NCI-H2196 treated with DMSO at 0.1 percent for 48 hours (cell line): ENCODE results near the gene STIP1.

Experiments
- DNase-seq: peaks from one replicate; lab custom pipeline; 2025; ENCODE audit not compliant: unreplicated experiment; lab: John Stamatoyannopoulos, UW

The STIP1 gene

DNA sequence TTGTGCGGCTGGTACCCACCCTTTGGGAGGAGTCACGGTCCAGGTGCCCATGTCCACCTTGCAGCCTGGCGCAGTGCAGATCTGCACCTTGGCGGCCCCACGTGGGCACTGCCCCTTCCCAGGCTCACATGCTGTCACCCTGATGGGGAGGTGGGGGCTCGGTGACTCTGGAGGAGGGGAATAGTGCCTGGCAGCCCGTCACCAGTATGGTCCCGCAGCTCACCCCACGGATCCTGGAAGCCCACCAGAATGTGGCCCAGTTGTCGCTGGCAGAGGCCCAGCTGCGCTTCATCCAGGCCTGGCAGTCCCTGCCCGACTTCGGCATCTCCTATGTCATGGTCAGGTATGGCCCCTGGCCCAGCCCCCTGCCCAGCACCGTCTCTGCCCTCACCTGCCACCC is 34.8 kb downstream of the STIP1 start:
- DNase-seq = no peak

DNA sequence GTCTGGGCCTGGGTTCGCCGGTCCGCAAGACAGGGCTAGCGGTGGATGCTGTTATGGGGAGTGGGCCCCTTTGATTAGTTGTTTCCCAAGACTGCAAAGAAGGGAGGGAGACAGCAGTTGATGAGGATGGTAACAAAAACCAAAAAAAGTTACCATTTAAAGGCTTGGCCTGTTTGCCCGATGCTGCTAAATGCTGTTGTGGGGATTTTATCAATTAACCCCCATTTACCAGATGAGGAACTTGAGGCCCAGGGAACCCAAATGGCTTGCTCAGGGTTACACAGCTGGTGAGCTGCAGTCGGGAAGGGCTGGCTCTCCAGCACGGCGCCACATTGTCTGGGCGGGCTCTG is 36.7 kb downstream of the STIP1 start:
- no peak for DNase-seq

DNA sequence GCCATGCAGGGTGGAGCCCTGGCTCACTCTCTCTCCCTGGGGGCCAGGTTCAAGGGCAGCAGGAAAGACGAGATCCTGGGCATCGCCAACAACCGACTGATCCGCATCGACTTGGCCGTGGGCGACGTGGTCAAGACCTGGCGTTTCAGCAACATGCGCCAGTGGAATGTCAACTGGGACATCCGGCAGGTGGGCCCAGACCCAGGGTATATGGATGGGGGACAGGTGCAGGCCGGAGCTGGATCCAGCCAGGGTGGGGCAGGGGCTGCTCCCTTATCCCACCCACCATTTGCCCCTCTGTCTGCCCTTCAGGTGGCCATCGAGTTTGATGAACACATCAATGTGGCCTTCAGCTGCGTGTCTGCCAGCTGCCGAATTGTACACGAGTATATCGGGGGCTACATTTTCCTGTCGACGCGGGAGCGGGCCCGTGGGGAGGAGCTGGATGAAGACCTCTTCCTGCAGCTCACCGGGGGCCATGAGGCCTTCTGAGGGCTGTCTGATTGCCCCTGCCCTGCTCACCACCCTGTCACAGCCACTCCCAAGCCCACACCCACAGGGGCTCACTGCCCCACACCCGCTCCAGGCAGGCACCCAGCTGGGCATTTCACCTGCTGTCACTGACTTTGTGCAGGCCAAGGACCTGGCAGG is 37.2 kb downstream of the STIP1 start:
- no peak for DNase-seq

DNA sequence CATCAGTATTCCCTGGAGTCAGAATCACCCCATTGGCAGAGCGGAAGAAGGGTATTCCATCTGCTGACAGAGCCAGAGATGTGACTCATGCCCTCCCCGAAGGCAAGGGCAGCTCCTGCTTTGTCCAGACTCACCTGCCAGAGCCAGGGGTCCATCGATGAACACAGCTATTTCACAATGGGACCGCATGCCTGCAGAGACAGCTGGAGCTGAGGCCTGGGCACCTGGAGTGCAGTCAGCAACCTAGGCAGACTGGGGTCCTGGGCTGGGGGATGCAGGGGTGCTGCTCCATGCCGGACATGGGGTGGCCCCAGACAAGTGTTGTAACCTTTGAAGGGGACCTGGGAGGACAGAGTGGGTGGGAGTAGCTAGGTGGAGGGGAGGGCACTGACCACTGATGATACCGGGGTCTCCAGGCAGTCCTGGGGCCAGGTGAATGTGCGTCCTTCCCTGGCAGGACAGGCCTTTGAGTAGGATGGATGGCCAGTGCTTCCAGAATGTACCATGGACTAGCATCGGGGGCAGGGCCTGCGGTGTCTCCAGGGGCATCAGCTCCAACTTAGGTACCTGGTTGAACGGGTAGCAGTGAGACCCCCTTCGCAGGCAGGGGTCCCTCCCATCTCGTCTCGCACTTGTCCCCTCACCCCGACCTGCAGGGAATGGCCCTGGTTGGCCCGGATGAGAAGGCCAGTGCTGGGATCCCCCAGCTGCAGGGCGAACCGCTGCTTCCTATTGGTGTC is 38.4 kb downstream of the STIP1 start:
- DNase-seq = no peak

DNA sequence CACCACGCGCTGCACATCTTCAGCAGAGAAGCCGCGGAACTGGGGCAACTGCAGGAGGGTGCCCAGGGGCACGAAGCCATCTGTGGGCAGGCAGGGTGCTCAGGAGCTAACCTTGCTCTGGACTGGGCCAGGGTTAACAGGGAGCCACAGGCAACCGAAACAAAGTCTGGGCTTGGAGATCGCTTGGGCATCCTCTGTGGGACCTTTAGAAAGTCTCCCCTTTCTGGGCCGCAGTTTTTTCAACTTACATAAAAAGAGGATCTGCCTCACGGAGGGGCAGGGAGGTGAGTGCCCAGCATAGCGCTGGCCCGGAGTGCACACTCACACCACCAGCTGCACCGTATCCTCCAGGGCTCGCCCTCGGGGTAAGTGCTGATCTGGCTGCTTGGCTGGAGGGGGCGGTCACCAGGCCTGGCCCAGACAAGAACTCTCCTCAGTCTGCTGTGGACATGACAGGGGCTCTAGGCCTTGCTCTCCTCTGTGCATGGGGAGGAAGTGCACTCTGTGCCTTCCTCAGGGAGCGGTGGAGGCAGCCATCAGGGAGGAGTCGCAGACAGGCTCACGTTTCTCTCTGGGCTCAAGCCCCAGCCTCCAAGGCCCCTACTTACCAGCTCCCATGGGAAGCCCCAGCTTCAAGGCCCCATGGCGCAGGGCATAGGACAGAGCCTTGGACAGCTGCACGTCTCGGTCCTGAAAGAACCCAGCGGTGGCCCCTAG is 39.1 kb downstream of the STIP1 start:
- no peak for DNase-seq

DNA sequence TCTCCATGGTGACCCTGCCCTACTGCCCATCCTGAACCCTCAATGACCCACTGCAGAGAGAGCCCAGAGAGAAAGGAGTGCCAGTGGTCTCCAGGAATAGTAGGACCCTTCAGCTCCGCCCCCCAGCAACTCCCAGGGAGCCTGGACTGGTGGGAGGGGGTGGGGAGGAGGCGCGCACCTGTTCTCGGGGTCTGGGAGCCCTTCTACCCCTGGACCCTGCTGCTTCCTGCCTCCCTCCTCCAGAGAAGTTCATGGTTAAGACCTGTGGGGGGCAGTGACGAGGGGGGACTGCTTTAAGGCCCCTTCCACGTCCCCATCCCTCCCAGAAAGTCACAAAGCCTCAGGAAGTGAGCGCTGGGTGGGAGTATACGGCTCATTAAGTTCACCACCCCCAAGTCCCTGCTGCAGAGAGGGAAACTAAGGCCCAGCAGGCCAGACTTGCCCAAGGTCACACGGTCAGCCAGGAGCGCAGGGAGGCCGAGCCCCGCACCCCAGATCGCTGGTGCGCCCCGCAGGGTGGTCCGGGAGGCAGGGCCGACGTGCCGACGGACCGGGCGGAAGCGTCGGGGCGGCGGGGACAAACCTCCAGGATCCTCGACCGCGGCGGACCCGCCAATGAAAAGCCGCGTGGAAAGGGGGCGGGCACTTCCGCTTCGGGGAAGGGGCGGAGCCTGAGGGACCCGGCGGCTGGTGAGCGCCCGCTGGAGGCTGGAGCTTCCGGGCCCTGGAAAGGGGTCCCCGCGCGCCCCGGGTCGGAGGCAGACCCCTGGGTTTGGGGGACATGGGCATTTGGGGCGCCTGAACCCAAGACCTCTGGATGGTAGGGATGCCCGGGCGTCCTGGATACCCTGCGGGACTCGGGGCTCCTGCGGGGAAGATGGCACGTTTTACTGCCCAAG is 39.9 kb downstream of the STIP1 start, which contains the start of the genes NUDT22 and TRPT1:
TSS of gene NUDT22 (plus strand) at position 667 of the 899 bp plus-strand sequence. CDS start 379 bp downstream, outside the sequence.
TSS of gene TRPT1 (minus strand) at position 579 of the 899 bp plus-strand sequence. CDS start at position 253, 326 bp downstream.
- DNase-seq = peak; percentile 65

DNA sequence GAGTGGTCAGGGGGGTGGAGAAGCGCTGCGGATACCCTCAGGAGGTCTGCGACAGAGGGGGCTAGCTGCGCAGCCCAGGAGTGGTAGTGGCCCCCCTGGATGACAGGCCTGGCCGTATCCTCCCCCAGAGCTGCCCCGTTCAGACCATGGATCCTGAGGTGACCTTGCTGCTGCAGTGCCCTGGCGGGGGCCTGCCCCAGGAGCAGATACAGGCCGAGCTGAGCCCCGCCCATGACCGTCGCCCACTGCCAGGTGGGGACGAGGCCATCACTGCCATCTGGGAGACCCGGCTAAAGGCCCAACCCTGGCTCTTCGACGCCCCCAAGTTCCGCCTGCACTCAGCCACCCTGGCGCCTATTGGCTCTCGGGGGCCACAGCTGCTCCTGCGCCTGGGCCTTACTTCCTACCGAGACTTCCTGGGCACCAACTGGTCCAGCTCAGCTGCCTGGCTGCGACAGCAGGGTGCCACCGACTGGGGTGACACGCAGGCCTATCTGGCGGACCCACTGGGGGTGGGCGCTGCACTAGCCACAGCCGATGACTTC is 40.6 kb downstream of the STIP1 start:
- no peak for DNase-seq

DNA sequence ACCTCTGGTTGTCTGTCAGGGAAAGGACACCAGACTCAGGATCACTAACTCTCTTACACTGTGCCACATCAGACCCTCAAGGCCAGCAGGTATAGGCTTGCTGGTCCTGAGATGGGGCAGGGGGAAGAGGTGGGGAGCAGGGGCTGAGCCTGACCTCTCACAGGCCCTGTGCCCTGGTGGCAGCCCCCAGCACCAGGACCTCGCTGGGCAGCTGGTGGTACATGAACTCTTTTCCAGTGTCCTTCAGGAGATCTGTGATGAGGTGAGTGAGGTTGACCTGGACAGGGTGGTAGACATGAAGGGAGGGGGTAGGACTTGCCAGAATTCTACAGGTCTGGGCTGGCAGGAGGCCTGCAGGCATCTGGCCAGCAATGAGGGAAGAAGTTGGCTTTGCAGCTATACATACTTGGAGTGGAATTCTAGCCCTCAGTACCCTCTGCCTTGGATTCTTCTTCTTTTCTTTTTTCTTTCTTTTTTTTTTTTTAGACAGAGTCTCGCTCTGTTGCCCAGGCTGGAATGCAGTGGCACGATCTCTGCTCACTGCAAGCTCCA is 41.5 kb downstream of the STIP1 start:
- no peak for DNase-seq

DNA sequence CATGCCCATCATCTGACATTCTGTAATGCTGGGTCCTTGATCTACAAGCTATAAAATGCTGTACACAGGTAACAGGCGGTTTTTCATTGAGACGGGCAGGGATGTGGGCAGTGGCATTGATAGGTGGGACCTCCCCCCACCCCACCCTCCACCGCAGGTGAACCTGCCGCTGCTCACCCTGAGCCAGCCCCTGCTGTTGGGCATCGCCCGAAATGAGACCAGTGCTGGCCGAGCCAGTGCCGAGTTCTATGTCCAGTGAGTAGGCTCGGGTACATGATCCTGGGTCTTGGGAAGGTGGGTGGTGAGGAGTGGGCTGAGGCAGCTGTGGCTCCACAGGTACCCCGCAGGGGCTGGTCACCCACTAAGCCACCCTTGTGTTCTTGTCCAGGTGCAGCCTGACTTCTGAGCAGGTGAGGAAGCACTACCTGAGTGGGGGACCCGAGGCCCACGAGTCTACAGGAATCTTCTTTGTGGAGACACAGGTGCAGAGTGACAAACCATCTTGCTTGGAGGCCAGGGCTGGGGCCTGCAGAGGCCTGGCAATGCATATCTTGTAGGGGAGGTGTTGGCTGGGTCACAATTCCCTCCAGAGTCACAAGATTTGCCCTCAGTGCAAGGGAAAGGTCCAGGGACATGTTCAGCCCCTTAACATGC is 43.2 kb downstream of the STIP1 start:
- DNase-seq = no peak

DNA sequence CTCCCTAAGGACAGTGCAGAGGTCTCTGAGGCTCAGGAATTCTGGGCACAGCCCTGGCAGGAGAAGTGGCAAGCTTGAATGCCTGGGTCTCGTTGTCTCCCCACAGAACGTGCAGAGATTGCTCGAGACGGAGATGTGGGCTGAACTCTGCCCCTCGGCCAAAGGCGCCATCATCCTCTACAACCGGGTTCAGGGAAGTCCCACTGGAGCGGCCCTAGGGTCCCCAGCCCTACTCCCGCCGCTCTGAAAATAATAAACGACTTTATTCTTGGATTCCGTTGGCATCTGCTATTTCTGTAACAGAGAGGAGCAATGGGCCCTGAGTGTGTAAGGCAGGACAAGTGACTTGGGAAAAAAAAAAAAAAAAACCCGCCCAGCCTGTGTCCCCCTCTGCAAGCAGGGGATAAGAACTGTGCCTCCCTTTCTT is 43.8 kb downstream of the STIP1 start:
- DNase-seq = no peak

DNA sequence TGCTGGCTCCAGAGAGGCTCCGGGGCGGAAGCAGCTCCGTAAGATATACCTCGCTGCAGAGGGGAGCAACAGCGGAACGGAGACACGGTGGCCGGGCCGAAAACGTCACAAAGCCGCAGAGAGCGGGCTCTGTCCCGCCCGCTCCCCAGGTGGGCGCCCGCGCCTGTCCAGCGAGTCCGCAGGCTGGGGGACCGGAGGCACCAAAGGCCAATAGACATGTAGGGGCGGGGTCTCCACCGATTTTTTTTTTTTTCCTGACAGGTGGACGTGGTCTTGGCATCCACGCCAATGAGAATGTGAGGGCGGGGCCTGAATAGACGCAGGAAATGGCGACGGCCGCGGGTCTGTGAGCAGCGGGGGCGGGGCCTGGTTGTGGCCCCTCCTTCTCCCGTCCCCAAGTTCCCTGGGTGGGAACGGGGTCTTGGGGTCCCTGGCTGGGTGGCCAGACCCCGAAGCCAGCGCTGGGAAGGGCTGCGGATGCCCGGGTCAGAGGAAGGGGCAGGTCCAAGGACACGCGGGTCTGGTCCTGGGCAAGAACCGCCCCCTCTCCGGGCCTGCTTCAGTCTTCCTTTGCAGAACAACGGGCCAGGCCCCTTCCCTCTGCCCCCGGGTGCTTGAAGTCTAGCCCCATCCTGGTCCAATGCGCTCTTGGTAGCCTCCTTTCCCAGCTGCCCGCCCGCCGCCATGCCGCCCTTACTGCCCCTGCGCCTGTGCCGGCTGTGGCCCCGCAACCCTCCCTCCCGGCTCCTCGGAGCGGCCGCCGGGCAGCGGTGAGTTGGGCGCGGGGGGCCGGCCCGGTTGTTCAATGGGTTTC is 44.4 kb downstream of the STIP1 start, which contains the start of gene DNAJC4:
TSS of gene DNAJC4 (plus strand) at position 378 of the 814 bp plus-strand sequence. CDS start at position 685, 307 bp downstream.
- peak; percentile 80 for DNase-seq

DNA sequence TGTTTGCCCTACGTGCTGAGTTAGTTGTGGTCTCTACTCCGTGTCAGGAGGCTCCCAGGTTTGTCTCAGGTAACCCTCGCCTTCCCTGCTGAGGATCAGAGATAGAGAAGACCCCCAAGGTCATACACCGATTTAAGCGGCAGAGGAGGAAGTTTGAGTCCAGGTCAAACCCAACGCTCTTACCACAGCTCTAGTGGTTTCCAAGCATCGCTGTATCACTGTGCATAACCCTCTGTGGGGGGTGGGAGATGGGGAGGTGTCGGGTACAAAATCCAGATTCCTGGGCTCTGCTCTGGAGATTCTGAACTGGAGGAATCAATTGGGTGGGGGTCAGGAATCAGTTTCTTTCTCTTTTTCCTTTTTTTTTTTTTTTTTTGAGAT is 45.0 kb downstream of the STIP1 start:
- no peak for DNase-seq

DNA sequence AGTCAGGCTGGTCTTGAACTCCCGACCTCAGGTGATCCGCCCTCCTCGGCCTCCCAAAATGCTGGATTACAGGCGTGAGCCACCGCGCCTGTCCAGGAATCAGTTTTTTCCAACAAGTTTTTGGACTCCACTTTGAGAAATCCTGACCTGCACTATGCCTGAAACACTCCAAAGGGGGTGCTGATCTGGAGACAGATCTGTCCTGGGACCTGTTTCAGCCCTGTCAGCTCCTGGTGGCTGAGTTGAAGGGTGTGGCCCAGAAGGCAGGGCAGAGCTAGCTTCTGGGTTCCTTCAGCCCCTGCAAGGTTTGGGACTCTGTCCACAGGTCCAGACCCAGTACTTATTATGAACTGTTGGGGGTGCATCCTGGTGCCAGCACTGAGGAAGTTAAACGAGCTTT is 45.6 kb downstream of the STIP1 start:
- DNase-seq = no peak

DNA sequence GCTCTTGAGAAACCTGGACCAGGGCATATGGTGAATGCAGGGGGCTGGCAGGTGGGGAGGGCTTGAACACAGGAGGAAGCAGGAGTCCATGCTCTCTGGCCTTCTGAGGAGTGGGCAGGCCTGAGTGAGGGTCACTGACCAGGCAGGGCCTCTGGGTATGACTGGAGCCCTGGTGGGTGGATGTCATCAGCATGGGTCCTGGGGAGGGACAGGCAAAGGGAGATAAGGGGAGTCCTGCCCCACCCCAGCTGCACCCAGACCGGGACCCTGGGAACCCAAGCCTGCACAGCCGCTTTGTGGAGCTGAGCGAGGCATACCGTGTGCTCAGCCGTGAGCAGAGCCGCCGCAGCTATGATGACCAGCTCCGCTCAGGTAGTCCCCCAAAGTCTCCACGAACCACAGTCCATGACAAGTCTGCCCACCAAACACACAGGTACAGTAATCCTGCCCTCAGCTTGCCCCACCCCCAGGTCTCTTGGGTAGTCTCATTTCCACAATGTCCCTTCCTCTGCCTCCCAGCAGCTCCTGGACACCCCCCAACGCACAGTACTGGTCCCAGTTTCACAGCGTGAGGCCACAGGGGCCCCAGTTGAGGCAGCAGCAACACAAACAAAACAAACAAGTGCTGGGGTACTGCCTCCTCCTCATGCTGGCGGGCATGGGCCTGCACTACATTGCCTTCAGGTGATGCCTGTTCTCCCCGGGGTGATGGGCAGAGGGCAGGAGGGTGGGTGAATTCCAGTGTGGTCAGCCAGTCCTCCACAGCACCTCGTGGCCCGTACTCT is 46.4 kb downstream of the STIP1 start:
- DNase-seq = no peak

DNA sequence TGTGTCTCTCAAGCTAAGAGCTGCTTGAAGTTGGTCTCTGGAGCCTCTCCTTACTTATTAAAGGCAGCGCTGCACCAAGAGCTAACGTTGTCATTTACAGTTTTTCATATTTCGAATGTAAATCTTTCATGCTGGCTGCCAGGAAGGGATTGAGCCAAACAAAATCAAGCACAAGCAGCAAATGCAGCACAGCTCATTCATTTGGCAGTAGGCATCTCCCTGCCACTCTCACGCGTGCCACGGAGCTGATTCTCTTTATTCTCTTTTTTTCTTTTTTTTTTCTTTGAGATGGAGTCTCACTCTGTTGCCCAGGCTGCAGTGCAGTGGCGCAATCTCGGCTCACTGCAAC is 47.0 kb downstream of the STIP1 start:
- no peak for DNase-seq

DNA sequence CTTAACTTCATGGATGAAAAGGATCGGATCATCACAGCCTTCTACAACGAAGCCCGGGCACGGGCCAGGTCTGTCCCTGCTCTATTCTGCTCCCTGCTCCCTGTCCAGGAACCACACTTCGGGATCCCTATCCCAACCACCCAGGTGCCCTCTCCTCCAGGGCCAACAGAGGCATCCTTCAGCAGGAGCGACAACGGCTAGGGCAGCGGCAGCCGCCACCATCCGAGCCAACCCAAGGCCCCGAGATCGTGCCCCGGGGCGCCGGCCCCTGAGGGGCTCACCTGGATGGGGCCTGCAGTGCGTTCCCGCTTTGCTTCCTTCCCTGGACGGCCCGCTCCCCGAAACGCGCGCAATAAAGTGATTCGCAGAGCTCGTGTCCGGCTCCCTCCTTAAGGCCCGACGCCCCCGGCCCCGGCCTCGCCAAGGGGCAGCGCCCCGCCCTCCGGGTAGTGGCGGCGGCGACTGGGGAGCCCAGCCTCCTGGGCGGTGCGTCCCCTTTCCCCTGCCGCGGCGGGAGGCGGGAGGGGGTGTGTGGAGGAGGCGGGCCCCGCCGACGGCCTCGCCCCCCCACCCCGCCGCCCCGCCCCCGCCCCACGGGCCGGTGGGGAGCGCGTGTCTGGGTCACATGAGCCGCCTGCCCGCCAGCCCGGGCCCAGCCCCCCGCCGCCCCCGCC is 48.1 kb downstream of the STIP1 start, which contains the start of gene VEGFB:
TSS of gene VEGFB (plus strand) at position 672 of the 674 bp plus-strand sequence. CDS start 250 bp downstream, outside the sequence.
- no peak for DNase-seq

DNA sequence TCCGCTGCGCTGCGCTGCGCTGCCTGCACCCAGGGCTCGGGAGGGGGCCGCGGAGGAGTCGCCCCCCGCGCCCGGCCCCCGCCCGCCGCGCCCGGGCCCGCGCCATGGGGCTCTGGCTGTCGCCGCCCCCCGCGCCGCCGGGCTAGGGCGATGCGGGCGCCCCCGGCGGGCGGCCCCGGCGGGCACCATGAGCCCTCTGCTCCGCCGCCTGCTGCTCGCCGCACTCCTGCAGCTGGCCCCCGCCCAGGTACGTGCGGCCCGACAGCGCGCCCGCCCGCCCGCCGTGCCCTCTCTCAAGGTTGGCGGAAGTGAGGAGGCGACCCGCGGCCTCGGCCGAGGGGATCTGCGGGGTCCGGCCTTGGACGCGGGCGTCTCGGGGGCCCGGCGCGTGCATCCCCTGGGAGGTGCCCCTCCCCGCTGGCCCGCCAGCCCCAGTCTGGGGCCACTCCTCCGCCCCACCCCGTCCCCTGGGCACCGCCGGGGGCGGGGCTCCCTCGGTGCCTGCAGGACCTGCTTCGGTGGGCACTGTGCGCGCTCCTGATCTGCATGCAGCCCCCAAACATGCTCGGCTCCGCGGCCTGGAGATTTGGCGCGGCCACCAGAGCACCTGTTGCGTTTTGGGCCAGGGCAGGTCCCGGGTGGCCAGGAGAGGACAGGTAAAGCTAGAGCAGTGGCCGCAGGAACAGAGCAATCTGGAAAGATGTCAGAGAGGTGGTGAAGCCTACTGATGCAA is 48.8 kb downstream of the STIP1 start:
- DNase-seq = no peak
